ENCODE results near the gene GPC4.

GPC4 gene

DNA sequence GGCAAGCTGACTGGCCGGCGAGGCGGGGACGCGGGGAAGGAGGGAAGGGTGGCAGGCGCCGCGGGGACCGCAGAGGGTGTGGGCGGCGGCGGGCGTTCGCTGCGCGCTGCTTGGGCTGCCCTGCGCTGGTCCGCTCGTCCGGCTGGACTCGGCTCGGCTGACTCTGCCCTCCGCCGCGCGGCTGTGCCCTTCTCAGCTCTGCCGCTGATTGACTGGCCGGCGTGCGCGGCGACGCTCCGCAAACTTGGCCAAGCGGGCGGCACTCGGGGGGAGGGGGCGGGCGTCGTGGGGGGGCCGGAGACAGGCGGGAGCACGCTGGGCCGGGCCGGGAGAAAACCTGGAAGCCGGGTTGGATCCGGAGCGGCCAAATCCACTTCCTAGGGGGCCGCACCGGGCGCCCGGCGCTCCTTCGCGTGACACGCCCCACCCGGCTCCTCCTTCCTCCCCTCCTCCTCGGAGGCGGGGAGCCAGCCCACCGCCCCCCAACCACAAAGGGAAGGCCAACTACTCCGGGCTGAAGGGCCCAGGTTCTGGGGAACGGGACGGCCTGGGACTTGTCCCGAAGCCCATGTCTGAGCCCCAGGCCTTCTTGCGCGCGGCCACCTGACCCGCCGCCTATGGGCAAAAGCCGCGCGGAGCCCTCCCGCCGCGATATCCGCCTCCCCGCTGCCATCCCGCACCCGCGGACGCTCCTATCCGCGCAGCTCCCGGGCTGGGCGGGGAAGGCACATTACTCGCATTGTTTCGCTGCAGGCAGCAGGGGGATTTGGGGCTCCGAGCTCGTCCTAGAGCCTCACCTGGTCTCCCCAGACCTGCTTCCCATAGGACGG lies at the start of gene GPC4:
GPC4 (minus strand) TSS at position 214 of the 830 bp plus-strand sequence. CDS start 524 bp downstream, outside the sequence.
- no peak for DNase-seq (ENCODE audit: low read depth in 2 of 2)

DNA sequence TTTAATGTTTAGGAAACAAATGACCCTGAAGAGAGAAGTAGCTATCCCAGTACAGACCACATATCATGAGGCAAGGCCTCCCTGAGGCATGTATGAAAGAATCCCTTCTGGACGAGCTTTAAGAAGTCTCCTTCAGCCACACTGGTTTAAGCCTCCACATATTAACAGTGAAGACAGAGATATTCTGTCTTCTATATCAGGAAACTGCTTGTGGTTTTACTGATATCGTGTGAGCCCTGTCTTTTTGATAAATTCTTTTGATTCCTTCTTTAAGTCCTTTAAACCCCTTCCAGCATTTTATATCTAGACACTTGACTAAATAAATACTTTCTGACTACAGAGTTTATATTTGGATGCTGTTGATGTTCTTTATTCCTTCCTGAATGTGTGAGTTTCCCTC lies 45.9 kb upstream of the GPC4 start:
- DNase-seq (ENCODE audit: low read depth in 2 of 2), result no peak

DNA sequence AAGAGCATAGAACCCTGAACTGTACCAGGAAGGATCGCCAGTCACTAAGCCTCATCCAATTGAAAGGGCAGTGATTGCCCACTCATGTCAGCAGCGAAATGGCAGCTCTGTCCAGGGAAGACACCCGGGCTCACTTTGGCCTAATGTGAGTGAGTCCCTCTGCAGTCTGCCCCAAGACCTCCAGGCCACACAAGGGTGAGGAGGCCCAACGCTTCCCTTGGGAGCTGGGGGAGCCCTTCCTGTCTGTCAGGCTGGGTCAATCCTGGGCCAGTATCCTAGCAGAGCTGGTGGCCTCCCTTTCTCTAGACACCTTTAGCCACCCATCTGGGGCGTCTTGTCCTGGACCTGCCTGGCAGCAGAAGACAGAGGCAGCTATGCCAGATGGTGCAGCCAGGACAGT lies 39.6 kb upstream of the GPC4 start:
- DNase-seq (ENCODE audit: low read depth in 2 of 2), result no peak

DNA sequence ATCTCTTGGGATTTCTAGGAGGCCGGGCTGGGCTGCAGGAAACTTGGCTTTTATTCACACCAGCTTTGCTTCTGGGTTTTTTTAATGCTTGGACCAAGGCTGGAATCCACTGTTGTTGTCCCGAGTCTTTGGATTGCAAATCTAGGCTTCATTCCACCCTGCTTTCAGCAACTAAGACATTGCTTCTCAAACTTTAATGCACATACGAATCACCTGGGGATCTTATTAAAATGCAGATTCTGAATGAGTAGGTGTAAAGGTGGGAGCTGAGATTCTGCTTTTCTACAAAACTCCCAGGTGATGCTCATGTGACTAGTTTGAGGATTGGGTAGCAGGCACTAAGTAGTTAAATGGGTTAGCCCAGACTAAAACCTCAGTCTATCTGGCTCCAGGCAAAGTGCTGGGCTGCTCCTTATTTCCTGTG lies 39.2 kb upstream of the GPC4 start:
- DNase-seq (ENCODE audit: low read depth in 2 of 2), result no peak

DNA sequence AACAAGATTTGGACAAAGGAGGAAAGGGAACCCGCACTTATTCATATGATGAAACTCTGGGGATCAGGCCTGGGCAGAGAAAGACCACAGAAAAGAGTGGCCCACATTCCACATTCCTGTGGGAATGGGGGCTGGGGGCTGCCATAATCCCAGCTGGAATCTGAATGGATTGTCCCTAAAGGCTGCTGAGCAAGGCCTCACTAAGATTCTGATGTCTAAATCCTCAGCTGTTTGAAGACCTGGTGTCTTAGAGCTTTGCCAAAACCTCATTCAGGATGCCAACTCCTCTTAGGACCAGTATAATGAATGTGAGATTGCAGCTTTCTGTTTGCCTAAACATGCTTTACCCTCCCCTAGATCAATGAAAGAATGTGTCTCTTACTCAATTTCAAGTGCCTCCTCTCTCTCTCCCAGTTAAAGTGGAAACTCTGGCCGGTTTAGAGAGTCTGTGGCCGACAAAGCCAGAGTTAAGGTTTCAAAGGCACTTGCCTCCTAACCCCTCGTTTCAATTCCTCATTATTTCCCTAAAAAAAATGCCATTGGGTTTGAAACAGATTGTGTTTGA lies 33.3 kb upstream of the GPC4 start:
- no peak for DNase-seq (ENCODE audit: low read depth in 2 of 2)

DNA sequence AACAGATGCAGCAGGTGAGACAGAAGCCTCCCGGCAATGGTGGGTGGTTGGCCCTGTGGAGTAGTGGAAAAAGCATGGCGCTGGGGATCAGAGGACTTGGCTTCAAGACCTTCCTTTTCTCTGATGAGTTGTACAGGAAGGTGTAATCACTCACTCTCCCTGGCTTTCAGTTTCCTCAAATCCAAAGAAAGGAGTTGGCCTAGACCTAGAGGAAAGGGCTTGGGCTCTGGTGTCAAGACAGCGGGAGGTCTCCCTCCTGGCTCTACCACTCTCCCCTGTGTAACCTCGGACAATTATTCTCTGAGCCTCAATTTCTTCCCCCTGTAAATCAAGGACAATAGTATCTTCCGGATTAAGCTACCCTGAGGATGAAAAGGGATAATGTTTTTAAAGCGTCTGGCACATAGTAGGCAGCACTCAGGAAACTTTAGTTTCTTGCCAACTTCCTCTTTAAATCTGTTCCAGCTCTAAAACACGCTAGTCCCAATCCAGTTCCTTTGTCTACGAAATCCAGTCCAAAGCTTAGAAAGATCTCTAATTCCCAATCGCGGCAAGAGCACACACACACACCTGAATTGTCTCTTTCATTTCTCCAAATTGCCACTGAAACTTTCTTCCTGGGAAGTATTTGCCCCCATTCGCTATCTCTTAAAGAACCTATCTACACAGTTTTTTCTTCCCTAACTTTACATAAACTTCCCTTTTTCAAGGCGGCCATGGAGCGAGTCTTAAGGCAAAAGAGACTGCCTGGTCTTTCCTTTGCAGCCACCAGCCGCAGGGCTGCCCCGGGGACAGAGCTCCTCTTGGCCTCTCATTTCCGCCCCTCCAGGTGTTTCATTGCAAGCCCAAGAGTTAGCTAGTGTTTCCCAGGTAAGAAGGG lies 29.9 kb upstream of the GPC4 start:
- no peak for DNase-seq (ENCODE audit: low read depth in 2 of 2)

DNA sequence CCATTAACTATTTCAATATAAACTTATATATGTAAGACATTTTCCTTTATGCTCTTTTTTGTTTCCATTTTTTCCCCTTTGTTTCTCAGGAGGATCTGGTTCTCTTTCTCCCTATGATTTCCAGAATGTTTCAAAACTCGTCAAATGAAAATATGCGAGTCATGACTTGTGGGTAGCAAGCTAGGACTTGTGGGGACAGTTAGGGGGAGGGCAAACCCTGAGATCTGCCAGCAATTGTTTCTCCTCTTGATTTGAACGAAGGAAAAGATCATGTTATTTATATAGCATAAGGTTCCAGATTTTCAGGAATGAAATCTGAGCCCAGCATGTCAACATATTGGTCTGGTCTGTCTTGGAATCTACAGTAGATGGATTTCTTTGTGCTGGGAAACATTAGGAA lies 28.9 kb upstream of the GPC4 start:
- no peak for DNase-seq (ENCODE audit: low read depth in 2 of 2)

DNA sequence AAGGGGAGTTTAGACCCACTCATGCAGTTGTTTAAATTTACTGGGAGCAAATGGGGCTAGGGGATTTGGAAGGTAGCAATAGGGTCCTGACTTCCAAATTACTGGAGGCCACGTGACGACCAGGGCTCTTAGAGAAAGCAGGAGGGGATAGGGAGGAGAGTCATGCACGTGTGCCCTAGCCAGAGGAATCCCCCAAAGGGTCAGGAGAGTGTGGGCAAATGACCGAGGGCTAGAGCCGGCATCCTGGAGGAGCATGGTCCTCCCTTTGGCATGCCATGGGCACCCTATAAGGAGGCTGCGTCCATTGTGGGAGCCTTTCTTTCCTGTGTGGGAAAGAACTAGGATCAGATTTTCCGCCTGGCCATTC lies 25.5 kb upstream of the GPC4 start:
- no peak for DNase-seq (ENCODE audit: low read depth in 2 of 2)

DNA sequence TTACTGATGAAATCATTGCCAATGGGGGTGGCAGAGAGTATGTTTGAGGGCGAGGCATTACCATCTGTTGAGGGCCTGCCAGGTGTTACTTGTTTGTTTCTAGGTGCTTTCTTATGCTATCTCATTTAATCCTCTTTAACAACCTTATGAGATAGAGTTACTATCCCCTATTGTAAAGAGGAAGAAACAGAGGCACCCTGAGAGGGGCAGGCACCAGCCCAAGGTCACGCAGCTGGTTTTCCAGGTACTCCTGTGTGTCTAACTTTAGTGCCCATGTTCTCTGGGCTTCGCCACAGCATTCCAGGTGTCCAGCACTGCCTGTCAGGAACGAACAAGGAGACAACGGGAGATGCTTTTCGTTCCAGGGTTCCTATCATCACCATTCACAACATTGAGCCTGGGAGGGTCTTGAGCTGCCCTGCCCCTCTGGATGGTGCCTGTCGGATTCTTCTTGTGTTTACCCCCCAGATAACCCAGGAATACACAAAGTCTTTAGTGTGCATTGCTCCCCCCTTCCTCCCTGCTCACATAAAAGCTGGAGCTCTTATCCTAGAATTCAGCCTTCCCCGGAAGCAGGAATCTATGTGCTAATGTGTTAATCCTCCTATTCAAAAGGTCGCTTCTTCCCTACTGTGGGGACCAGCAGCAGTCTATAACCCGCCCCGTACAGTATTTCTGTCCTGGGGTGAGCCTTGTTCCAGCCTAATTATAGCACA lies 24.9 kb upstream of the GPC4 start:
- DNase-seq (ENCODE audit: low read depth in 2 of 2), result no peak

DNA sequence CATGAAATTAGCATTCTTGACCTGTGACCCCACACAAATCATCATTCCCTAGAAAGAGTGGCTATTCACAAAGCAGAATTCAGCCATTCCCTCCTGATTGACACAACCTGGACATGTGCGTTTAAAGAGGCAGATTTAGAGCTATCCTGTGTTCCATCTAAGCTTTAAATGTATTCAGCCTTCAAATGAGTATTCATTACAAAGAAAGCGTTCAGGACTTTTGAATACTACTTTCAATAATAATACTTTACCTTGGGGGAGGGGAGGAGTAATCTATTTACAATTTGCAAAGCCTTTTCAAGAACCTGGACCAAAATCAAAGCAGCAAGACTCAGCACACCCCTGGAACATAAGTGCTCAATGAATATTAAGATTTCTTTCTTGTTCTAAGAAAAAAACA lies 22.5 kb upstream of the GPC4 start:
- DNase-seq (ENCODE audit: low read depth in 2 of 2), result no peak

DNA sequence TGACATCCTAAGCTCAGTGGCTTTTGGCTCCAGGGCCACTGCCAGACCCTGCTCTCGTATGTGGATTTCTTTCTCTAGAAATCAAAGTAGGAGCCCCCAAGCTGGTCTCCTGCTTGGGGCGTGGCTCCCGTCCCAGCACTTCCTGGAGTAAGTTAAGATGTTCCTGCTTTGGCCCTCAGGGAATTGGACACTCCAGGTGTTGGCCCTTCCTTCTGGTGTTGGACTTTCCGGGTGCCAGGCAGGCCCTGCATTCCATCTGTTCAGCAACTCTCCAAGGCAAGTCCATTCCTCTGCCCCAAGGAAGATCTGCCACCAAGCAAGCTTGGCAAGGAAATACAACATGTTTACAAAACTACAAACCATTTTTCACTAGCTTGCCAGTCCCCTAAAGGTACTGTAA lies 22.1 kb upstream of the GPC4 start:
- DNase-seq (ENCODE audit: low read depth in 2 of 2), result no peak

DNA sequence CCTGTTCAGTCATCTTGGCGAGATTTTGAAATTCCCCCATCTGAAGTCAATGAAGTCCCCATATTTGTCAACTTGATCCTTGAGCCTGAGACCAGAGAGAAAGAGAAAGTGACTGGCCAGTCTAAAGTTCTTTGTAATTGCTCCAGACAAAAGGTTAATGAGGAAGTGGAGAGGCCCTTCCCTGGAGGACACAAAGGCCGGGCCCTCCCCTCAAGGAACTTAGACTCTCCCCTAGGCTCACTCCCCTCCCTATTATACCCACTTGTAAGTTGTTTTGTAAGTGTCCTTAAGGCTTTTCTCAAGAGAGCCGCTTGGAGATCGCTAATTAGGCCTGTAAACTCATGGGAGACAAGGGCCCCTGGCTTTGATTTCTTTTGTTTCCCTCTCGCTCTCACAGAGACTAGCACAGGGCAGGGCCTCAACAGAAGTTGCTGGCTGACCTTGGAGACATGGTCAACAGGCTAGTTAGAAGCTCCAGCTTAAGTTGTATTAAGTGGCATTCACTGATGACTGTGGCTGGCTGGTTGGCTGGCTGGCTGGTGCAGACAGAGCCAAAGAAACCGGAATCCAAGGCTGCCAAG lies 20.3 kb upstream of the GPC4 start:
- no peak for DNase-seq (ENCODE audit: low read depth in 2 of 2)

DNA sequence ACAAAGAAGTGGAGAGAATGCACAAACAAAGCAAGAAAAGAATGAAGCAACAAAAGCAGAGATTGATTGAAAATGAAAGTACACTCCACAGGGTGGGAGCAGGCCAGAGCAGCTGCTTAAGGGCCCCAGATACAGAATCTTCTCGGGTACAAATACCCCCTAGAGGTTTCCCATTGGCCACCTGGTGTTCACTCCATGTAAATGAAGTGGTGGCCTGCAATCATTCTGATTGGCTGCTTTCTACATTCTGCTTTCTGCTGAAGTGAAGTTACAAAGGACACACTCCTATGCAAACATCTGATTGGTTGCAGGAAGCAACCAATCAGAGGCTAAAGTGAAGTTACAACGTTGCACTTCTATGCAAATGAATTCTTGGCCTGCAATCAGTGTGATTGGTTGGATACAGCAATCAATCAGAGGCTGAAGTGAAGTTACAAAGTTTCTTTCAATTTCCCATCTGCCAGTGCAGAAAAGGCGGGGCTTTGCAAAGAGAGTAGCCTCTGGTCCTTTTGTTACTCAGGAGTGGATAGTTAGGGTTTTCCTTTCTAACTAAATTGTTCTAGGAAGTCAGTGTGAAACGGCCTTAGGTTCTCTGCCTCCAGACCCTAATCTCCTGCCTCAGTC lies 19.0 kb upstream of the GPC4 start:
- DNase-seq (ENCODE audit: low read depth in 2 of 2), result no peak

DNA sequence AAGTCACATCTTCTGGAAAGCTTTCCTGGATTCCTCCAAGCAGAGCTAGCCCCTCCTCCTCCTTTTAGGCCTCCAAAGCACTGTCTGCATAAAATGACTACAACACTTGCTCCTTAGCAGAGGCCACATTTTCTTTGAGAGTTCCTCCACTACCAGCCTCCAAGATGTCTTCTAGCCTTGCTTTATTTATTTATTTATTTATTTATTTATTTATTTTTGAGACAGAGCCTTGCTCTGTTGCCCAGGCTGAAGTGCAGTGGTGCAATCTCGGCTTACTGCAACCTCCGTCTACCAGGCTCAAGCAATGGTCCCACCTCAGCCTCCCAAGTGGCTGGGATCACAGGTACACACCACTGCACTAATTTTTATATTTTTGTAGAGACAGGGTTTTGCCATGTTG lies 4.6 kb upstream of the GPC4 start:
- DNase-seq (ENCODE audit: low read depth in 2 of 2), result no peak

DNA sequence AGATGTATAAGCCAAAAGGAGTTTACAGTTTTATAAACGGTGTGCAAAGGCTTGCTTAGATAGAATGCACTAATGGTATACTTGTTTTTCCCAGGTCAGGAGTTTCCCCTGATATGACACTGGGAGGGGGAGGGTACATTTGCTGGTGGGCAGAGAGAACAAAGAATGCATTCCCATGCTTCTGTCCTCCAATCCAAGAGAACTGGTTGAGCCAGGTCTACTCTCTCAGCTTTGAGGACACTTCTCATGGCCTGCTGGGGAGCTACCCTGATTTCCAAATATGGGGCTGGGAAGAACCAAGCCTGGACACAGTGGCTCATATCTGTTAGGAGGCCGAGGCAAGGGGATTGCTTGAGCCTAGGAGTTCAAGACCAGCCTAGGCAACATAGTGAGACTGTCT lies 3.3 kb upstream of the GPC4 start:
- DNase-seq (ENCODE audit: low read depth in 2 of 2), result no peak

DNA sequence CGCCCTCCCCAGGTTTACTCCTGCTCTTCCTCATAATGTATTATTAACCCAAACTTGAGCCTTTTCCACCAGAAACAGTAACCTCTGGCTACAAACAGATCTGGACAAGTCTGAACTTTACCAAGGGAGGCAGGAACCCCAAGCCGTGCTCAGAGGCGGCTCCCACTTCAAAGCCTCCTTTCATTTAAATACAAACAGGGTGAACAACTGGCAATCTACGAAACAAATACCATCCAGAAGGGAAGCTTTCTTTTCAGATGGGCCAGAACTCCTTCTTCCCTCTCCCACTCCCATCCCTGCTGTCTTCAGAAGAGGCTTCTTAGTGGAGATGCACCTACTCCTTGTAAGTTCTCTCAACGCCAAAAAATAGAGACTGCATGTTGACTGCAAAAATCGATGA lies 2.1 kb upstream of the GPC4 start:
- no peak for DNase-seq (ENCODE audit: low read depth in 2 of 2)

DNA sequence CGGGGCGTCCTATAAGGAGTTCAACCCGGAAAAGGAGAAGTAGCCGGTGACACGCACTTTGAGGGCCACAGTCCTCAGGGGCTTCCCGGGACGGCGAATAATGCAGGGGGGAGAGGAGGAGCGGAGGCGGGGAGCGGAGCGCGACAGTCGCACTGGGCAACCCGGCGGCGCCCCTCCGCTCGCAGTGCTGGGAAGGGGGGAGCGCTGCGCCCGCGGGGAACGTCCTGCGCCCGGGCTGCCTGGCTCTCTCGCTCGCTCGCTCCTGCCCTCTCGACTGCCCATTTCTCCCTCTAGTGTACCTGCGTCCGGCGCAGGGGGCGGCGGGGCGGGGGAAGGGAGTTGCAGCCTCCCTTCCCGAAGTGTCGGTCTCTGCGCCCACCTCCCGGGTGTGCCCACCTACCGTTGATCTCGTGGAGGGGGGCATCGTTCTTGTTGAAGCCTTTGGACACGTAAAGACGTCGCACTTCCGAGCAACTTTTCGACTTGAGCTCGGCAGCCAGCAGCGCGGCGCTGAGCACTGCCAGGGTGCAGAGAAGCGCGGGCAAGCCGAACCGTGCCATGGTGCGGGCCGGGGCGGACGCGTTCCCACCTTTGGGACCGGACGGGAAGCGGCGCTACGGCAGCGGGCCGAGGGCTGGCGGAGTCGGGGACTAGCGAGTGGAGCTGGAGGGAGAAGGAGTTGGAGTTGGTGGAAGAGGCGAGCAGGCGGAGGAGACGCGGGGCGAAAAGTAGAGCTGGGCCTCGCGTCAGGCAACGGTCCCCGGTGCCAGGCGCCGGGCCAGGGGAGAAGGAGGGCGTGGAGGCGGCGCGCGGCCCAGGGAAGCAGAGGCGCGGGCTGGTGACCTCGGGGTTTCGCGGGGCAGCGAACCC lies 648 bp downstream of the GPC4 start:
- no peak for DNase-seq (ENCODE audit: low read depth in 2 of 2)

DNA sequence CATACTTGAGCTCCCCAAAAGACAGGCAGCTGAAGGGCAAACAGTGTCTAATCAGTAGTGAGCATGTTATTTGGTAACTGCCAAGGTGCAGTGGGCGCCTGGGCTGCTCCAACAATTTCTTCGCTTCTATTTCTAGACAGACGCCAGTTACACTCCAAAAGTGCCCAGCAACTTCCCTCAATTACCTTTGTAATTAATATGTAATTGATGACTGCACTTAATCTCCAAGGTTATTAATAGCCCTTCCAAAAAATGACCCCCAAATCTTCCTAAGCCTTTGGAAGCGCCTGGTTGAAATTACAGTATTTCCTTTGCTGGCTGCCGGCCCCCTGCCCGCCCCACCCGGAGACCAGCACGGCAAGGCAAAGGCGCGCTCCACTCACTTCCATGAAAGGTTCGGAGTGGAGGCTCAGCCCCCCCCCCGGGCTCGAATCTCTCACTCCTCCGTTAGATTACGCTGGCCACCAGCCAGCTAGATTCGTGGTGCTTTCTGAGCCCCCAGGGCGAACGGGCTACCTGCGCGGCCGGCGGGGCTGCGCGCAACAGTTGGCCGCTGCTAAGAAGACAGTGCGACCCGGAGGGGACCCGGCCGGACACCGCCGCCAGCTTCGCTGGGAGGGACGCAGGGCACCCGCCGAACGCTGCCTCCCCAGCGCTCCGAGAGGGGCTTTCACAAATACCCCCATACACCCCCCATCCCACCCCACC lies 1.9 kb downstream of the GPC4 start:
- no peak for DNase-seq (ENCODE audit: low read depth in 2 of 2)

DNA sequence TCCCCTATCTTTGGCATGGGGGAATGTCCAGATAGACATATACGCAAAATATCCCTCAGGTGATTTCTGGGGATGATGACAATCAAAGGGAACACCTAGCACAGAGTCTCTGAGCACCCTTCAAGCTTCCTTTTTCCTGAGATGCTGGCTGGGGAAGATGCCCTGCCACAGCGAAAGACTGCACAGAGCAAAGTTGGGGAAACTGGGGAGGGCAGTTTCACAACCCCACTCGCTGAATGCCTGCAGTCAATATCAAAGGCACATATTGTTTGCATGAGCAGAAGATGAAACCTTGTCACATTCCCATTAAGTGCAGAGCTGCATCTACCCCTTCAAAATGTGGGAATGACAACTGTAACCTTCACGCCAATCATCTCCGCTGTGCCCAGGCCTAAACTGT lies 2.6 kb downstream of the GPC4 start:
- no peak for DNase-seq (ENCODE audit: low read depth in 2 of 2)

DNA sequence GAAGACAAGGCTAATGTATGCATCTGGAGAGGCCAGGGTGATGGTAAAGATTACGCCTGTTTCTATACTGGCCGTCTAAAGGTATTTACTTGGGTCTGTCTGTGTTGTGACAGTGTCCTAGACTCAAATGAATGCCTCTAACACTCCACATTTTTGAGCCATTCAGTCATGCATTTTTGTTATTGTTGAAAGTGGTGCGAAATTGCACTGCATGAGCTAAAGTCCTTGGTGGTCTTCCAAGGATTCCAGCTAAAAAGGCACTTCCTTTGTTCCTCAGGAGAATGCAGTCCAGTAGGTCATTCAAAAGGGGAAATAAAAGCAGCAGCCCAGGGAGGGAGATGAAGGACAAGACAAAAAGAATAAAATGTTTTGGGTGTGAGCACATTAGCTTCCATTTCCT lies 3.0 kb downstream of the GPC4 start:
- no peak for DNase-seq (ENCODE audit: low read depth in 2 of 2)
